ENCODE results near the gene RAB11FIP4.
A peak's percentile ranks its signal among the peaks of the same experiment; 100 is the strongest.

The RAB11FIP4 gene

DNA sequence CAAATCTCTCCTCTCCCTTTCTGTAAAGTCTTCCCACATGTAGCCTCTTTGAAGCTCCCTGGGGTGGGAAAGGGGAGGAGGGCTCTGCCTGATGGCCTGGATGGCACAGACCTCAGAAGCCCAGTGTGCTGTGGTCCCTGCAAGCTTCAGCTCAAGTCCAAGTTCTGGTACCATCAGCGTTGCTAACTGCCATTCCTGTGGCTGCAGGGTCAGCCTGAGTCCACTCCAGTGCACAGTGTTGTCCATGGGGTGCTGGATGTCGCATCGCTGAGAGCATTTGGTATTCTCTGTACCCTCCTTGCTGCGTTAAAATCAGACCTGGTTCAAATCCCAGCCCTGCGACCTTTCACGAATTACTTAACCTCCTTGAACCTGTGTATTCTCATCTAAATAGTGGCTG lies 105.1 kb downstream of the RAB11FIP4 start:
- no peak for DNase-seq (ENCODE audit: low read depth in 1 of 2, low spot score in 1 of 2)

DNA sequence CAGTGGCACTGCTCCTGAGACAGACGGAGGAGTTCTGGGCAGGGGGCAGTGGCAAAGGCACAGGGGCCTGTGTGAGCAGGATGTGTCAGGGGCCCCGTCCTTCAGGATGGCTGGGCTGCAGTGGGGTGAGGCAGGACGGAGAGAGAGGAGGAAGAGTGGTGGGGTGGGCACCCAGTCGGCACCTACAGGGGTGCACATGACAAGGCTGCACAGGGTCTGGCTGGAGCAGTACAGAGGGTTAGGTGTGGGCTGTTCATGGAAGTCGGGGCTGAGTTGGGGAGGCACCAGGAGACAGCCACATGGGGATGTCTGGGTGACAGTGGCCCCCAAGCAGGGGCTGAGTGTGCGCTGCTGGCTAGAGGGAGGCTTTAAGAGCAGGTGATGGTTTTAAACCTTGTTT lies 106.0 kb downstream of the RAB11FIP4 start:
- no peak for DNase-seq (ENCODE audit: low read depth in 1 of 2, low spot score in 1 of 2)

DNA sequence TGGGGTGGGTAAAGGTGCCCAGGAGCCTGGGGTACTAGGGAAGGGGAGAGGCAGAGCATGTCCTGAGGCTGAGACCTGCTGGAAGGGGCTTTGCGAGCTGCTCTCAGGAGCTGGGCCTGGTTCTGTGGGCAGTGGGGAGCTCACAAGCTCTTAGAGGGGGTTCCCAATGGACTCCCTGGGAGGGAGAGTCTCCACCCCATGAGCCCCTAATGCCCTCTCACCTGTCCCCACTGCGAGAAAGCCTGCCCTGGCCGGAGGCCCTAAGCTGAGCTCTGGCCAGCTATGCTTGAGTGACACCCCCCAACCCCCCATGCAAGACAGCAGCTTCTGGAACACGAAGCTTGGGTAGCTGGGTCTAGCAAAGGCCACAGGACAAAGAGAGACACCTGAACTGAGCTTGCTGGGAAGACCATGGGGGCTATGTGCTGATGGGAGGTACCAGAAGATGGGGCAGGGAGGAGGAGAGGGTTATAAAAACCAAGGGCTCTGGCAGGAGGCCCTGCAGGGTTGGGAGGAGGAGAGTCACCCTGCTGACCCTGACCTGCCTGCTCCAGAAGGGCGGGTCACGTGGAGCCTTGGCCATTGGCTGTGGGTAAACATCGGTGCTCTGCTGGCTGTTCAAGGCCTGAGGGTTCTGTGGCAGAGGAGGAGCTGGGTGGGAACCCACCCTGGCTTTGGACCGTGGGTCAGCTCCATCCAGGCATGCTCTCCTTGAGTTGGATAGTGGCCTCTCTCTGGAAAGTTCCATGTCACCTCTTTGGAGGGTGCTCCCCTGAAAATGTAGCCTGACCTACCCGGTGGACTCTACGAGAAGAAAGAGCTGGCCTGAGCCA lies 106.7 kb downstream of the RAB11FIP4 start:
- no peak for DNase-seq (ENCODE audit: low read depth in 1 of 2, low spot score in 1 of 2)

DNA sequence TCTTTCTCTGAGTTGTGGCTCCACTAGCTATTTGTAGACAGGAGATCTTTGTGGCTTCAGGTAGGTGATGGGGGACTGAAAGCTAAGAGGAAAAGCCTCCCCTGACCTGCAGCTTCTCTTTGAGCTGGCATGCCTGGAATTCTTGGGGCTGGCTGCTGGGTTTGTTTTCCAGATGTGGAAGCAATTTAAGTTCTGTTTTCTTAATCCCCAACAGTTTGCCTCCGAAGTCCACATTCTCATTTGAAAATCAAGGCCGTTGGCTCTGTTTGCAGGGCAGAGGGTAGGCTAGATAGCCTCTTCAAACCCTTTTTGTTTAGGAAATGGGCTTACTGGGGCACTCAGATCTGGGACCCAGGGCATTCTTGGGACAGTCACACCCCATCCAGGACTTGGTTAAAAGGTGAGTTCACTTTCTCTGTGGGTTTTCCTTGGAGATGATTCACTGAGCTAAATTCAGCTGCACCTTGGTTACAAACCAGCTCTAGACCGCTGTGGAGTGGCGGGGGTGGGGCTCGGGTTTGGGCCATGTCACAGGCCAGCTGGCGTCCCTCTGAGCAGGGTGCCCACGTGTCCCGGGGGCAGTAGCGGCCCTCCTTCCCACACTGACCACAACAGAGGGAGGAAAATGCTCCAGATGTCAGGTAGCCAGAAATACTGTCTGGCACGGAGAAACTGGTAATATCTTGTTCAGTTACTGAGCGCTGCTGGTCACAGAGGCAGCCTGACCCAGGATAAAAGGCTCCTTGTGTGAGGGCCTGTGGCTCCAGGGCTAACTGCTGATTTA lies 108.5 kb downstream of the RAB11FIP4 start:
- no peak for DNase-seq (ENCODE audit: low read depth in 1 of 2, low spot score in 1 of 2)

DNA sequence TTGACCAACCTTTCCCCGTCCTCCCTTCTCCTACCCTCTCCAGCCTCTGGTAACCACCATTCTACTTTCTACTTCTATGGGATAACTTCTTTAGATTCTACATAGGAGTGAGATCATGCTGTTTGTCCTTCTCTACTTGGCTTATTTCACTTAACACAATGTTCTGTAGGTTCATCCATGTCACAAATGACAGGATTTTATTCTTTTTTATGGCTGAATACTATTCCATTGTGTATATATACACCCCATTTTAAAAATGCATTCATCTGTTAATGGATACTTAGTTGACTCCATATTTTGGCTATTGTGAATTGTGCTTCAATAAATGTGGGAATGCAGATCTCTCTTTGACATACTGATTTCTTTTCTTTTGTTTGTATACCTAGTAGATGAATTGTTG lies 115.0 kb downstream of the RAB11FIP4 start:
- DNase-seq (ENCODE audit: low read depth in 1 of 2, low spot score in 1 of 2) = no peak

DNA sequence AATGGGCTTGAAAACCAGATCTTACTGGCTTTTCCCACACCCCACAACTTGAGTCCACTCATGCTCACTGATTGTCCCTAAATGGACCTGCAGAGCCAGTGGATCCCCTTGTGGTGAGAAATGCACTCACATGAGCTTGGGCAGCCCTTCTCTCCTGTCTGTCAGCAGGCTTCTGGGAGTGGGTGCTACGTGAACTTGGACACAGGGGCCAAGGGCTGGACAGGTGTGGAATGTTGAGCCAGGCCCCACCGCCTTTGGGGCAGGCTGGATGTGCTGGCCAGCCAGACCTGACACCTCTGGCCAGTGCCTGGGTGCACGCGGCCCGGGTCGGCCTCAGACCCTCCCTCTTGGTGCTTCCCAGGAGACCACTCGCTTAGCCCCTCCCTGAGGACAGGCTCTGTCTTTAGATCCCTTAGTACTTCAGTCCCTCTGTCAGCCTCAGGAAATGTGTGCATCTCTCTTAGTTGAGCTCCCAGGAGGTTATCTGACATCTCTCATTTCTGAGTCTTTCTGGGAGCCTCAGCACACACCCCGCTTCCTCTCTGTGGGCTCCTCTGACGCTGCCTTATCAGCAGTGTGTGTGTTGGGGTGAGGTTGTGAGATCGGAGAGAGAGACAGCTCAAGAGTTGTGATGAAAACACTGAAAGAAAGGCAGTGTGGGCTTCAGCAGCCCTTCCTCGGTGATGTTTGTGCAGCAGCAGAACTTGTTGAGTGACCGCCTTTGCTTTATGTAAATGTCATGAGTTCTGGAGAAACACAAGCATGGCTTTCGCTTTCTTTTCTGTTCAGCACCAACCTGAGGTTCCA lies 117.0 kb downstream of the RAB11FIP4 start:
- DNase-seq (ENCODE audit: low read depth in 1 of 2, low spot score in 1 of 2) = peak in 1 of 2 donors; percentile 31

DNA sequence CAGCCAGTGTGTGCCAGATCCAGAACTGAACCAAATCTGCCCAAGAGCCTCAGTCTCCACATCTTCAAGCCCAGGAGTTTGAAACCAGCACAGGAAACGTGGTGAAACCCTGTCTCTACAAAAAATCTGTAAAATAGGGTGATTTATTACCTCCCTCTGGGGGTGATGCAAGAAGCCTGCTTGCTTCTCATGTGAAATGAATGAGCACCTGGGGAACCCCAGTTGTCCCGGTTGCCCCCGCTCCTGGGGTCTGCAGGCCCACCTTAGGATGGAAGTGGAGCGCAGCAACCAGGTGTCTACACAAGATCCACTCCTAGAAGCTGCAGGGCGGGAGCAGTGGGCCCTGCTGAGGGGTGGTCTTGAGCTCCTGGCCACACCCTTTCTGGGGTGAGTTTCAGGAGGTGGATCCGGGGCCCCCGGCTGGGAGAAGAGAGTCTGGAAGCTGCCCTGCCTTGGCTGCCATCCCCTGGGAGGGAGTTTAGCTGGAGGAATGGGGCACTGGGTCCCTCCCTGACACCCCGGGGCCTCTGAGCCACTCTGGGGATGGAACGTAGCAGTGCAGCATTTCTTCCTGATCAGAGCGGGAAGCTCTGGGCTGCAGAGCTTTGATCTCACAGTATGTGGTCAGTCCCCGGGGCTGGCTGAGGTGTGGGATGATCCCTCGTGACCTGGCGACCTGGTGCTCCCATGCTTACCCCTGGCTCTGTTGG lies 117.8 kb downstream of the RAB11FIP4 start:
- no peak for DNase-seq (ENCODE audit: low read depth in 1 of 2, low spot score in 1 of 2)

DNA sequence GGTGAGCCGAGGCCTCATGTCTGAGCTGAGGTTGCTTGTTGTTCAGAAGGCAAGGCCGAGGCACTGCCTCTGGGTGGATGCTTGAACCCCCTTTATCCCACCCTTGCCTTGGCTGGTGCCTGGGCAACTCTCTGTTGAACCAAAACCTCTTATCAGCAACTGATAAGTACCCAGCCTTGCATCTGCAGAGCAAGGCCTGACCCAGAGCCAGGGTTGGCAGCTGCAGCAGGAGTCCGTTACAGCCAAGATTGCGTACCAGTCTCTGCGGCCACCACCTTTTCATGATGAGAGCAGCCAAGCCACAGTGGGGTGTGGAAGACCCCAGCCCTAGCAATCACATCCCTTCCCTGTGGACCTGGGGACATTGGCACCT lies 118.3 kb downstream of the RAB11FIP4 start:
- DNase-seq (ENCODE audit: low read depth in 1 of 2, low spot score in 1 of 2) = no peak

DNA sequence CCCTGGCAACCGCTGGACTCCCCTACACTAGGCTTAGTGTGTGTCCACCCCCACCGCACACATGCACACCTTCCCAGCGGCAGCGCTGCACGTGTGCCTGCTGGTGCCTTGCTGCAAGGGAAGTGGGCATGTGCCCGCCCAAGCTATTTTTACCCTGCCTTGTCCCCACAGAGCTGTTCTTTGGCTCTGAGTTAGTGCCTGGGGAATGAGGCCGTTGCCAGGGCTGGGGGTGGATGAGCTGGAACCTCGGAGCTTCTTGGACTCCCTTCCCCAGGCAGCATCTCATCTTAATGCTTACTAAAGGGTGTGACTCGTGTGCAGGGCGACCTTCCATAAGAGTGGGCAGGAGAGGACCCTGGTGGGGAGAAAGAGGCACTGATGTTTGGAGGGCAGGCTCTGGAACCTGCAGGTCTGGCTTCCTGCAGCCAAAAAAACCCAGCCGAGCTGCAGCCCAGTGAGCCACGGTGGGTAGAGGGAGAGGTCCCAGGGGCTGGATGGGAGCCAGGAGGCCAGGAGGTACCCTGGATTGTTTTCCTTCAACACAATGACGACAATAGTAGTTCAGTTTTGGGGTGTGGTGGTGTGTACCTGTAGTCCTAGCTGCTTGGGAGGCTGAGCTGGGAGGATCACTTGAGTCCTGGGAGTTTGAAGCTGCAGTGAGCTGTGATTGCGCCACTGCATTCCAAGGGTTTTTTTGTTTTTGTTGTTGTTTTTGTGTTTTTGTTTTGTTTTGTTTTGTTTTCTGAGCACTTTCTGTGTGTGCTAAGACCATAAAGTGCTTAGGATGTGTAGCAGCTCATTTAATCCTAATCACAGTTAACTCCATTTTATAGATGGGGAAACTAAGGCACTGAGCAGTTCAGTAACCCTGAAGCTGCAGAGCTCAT lies 119.1 kb downstream of the RAB11FIP4 start:
- no peak for DNase-seq (ENCODE audit: low read depth in 1 of 2, low spot score in 1 of 2)

DNA sequence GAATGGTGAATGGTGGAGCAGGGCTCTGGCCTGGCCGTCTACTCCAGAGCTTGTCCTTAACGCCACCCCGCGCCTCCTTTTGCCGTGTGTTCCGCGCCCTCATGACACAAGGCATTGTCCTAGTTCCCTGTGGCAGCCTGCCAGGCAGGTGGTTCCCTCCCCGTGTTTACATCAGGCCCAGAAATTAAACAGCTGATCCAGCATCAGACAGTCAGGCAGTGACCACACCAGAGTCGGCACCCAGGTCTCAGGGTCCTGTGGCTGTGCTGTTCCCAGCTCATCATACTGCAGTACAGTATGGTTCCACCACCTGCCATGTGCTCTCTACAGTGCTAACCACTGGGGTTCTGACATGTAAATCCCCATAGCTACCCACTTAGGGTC lies 119.7 kb downstream of the RAB11FIP4 start:
- DNase-seq (ENCODE audit: low read depth in 1 of 2, low spot score in 1 of 2) = no peak

DNA sequence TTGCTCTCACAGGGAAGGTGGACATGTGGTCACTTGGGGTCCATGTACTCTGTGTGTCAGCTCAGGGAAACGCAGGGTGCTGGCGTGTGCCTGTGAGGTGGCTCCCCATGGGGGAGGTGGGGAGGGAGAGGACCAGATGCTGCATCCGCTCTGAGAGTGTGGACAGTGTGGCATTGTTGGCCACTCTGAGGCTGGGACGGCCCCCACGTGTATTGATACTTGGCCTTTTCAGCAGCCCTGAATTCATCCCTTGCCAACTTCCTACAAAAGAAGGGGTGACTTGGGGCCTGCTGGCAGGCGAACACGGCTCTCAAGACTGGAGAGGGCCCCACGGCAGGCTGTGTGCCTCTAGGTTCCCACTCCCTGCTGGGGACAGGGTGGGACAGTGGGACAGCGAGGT lies 120.1 kb downstream of the RAB11FIP4 start:
- no peak for DNase-seq (ENCODE audit: low read depth in 1 of 2, low spot score in 1 of 2)

DNA sequence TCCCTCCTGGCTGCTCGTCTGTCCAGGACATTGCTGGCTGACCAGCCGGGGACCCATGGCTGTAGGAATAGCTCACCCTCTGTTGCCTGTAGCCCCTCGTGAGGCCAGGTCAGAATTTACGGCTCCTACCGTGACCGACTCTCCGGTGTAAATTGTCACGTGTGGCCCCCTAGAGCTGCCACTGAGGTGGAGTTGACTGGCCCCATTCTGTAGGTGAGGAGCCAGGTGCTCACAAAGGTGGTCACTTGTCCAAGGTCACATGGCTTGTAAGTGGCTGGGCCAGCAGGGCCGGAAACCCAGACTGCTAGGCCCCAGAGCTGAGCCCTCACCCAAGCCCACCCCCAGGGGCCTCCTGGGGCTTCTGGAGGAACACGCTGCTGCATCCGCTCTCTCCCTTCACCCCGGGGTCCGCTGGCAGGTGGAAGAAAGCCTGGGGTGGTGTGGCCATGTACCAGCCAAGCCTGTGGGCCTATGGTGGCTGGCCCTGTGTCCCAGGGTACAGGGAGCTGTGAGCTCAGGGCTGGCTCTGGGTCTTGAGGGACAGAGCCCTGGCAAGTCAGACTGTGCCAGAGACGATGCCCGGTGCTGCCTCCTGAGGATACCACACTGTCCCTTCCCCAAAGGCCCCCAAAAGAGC lies 120.7 kb downstream of the RAB11FIP4 start:
- DNase-seq (ENCODE audit: low read depth in 1 of 2, low spot score in 1 of 2) = no peak

DNA sequence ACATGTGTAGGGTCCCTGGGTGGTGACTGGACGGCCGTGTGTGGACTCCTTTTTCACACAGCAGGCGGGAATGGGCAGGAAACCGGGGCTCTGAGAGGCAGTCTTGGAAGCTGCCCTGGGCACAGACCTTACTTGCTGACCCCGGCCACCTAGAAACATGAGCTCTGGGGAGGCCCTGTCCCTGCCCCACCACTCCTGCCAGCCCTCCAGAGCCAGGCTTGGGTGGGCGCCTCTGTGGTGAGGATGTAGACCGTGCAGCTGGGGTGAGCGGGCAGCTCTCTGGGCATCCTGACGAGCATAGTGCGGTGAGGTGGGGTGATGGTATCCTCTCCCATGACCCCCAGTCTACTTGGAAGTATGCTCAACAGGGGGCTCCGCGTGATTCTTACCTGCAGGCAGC lies 121.3 kb downstream of the RAB11FIP4 start:
- no peak for DNase-seq (ENCODE audit: low read depth in 1 of 2, low spot score in 1 of 2)

DNA sequence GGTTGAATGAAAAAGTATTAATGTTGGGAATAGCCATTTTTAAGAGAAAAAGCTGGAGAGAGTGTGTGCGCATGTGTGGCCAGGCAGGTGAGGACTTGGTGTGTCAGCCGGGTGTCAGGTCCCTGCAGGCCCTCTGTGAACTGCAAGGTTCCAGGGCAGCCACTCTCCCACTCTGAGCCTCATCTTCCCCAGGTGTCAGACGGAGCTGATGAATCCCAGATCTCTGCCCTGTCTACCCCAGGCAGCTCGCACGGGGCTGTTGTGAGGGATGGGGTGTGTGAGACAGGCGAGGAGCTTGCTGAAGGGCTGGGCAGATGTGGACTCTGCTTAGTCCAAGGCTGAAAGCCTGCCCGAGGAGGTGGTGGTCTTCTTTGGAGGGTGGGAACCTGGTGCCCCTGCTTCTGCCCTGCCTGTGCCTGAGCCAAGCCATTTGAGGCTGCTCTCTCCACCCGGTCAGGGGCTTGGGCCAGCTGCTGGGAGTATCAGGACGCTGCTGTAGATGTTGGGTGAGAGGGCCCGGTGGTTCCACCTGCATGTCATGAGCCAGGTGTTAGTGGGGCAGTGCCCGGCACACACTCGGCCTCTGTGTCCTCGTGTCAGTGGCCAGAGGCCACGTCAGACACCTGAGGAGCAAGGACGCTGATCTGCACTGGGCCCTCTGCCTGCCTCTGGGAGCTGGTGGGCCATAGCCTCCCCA lies 122.4 kb downstream of the RAB11FIP4 start:
- DNase-seq (ENCODE audit: low read depth in 1 of 2, low spot score in 1 of 2) = no peak

DNA sequence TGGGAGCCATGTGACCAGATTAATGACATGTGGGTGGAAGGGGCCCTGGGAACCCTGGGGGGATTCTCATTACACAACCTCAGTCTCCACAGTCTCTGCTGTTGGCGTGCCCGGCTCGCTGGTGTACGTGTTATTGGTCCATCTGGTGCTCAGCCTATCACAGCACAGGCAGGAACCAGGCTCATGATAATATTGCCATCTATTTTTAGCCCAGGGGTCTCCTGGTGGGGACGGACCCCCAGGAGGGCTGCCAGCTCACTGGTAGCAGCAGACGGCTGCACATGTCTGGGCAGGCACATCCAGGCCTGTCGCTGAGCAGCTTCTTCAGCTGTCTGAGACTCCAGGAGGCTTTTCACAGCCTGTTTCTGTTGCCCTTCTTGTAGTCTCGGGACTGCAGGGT lies 123.8 kb downstream of the RAB11FIP4 start:
- no peak for DNase-seq (ENCODE audit: low read depth in 1 of 2, low spot score in 1 of 2)

DNA sequence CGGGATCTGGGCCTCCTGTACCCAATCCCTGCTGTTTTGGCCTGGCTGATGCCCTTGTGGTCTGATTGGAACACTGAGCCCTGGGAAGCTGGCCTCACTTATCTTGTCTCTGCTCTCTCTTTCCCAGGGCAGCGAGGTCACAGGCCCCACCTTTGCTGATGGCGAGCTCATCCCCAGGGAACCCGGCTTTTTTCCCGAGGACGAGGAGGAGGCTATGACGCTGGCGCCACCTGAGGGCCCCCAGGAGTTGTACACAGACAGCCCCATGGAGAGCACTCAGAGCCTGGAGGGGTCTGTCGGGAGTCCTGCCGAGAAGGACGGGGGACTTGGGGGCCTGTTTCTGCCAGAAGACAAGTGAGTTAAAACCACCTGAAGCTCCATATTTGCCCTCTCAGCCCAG lies 126.0 kb downstream of the RAB11FIP4 start:
- DNase-seq (ENCODE audit: low read depth in 1 of 2, low spot score in 1 of 2) = no peak

DNA sequence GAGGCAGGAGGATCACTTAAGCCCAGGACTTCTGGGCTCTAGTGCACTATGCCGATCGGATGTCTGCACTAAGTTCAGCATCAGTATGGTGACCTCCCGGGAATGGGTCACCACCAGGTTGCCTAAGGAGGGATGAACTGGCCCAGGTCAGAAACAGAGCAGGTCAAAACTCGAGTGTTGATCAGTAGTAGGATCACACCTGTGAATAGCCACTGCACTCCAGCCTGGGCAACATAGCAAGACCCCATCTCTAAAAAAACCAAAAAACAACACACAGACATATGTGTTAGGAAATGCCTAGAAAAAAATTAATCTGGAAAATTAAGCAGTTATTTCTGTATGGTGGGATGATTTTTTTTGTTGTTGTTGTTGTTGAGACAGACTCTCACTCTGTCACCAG lies 127.0 kb downstream of the RAB11FIP4 start:
- DNase-seq (ENCODE audit: low read depth in 1 of 2, low spot score in 1 of 2) = no peak

DNA sequence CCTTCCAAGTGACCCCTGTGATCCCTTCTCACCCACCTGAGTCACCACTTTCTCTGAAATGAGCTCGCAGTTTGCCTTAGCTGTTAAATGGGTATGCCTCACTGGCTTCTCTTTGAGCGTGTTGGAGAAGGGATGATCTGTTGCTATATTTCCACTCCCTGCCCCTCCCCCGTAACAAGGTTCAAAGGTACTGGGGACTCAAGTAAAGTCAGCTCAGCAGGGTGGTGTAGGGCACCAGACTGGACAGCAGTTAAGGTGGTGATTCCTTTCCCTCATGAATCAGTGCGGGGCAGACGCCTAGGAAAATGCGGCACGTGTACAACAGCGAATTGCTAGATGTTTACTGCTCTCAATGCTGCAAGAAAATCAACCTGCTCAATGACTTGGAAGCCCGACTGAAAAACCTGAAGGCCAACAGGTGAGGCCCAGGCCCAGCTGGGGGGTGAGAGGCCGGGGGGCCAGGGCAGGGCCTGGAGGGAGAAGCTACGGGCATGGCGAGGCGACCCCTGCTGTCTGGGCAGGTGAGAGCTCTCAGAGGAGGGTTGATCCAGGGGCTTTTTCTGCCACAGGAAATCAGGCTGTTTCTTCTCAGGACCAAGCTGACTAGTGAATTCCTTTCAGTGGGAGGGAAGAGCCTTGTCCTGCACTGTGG lies 130.3 kb downstream of the RAB11FIP4 start:
- no peak for DNase-seq (ENCODE audit: low read depth in 1 of 2, low spot score in 1 of 2)
